ENCODE results near the gene FGF7. TPM values are rescaled to one million over a fixed set of nuclear protein-coding genes. Genes with fewer than 3 reads are reported as not detected.

The FGF7 gene
- total RNA-seq (2013; cell fraction: nucleolus; rRNA removed), result not detected in 2 replicates
- total RNA-seq (2014; rRNA removed) (not detected in 2 replicates), total RNA-seq (2014; rRNA removed; fragmentation: Illumina TruSeq; extraction: Trizol) (not detected in 2 replicates), total RNA-seq (2021) (0.05 and 0.08 TPM in 2 replicates), polyA plus RNA-seq (2011; rRNA removed) (0.01 TPM in 1 of 2 replicates, not detected in the other), polyA plus RNA-seq (2014; fragmentation: Illumina TruSeq; extraction: Trizol) (not detected in 2 replicates), polyA plus RNA-seq (2014; fragmentation: Nextera tagmentation; extraction: Ambion mirVana) (not detected), polyA plus RNA-seq (2014; rRNA removed) (not detected in 2 replicates), polyA plus RNA-seq (2016; fragmentation: Nextera tagmentation; extraction: Ambion mirVana) (not detected), polyA minus RNA-seq (2011; rRNA and poly(A)+ RNA removed) (not detected in 2 replicates), Bru-seq, nascent RNA (percentile 6 among the genes with signal in this experiment), BruChase-seq, experiment 1, labeled RNA remaining after a 6-hour chase (percentile 8 among the genes with signal in this experiment), BruChase-seq, experiment 2, labeled RNA remaining after a 2-hour chase (percentile 12 among the genes with signal in this experiment)
- polyA plus RNA-seq (2011; ENCODE audit: low read depth), result not detected
- not detected in 2 replicates for polyA plus RNA-seq (2011; cell fraction: cytosol; rRNA removed)
- polyA plus RNA-seq (2011; cell fraction: nucleus; rRNA removed), result not detected in 2 replicates
- not detected in 2 replicates for polyA plus RNA-seq (2012)
- not detected in 2 replicates for polyA minus RNA-seq (2011; cell fraction: cytosol; rRNA and poly(A)+ RNA removed)
- not detected in 2 replicates for polyA minus RNA-seq (2011; cell fraction: nucleus; rRNA and poly(A)+ RNA removed)
- long read RNA-seq, experiment 1, result 0 reads
- long read RNA-seq, experiment 2, result 0 reads

GRCh38 chr15:49423021-49423420 is at the start of gene FGF7:
FGF7 (plus strand) TSS chr15:49423242; CDS start chr15:49424298, 1,056 bp downstream.
- Histone ChIP-seq H3K4me1 (ENCODE audit: control insufficient read depth, insufficient read depth, low read length) (no peaks in the 10 kb centered on the region), H3K79me2 (ENCODE audit: control insufficient read depth, insufficient read depth, low read length) (no peaks in the 10 kb centered on the region), H3K36me3 (ENCODE audit: control insufficient read depth in 2 of 2, insufficient read depth in 2 of 2, low read length in 1 of 2) (no peaks in the 10 kb centered on the region), H3K4me2 (ENCODE audit: control insufficient read depth, insufficient read depth) (no peak within 1 kb of the TSS), H2AFZ (ENCODE audit: control insufficient read depth, low read depth, low read length) (no peak within 1 kb of the TSS; the same call in 1 of the 2 replicates), H4K20me1 (ENCODE audit: control insufficient read depth, insufficient read depth) (no peaks in the 10 kb centered on the region), H3K9ac (ENCODE audit: control insufficient read depth, insufficient read depth, low read length) (no peak within 1 kb of the TSS), H3K27me3 (replicated peaks in 1 of 2; ENCODE audit: control insufficient read depth in 2 of 2, insufficient read depth in 2 of 2, low read length in 1 of 2) (no peaks in the 10 kb centered on the region), H3K9me3 (replicated peaks; ENCODE audit: control insufficient read depth, insufficient read depth, low read length) (no peaks in the 10 kb centered on the region), H3K27ac (ENCODE audit: control insufficient read depth, insufficient read depth) (no peak within 1 kb of the TSS), H3K4me3 (no peak within 1 kb of the TSS)
- FAIRE-seq (no peak), ATAC-seq (no peak), DNase-seq (ENCODE audit: low read depth, low spot score) (no peak)
- ChIA-PET CTCF (interaction anchor here (0.7 to 5.9 kb wide), 25 partner anchors 11 to 1065 kb away, joined by 3 to 128 read pairs (median 4); partner anchors contain the start of gene CEP152), RAD21 (ENCODE audit: unreplicated experiment) (interaction anchor here (0.8 to 3.6 kb wide), 13 partner anchors 8 to 1064 kb away, joined by 3 to 40 read pairs (median 6); no protein-coding TSS in a partner anchor), POLR2A (no interaction called here), SMC1A (ENCODE audit: uncharacterized antibody, unreplicated experiment) (interaction anchor here (0.6 to 5.4 kb wide), 20 partner anchors 13 to 1230 kb away, joined by 3 to 84 read pairs (median 5); no protein-coding TSS in a partner anchor)
- no TSS peak for BruUV-seq (replicated peaks)
- WGBS (ENCODE audit: insufficient coverage, insufficient replicate concordance, low lambda C conversion rate, missing lambda C conversion rate), result 71% methylated on average over 4 of the region's 4 CpGs
- TF ChIP-seq SIN3A (IDR thresholded peaks at IDR 0.05; ENCODE audit: low read depth, low read length) (no peak), TARDBP (IDR thresholded peaks at IDR 0.05; ENCODE audit: borderline replicate concordance) (no peak), SREBF2 (IDR thresholded peaks at IDR 0.05; ENCODE audit: low read length) (no peak), PKNOX1 (IDR thresholded peaks at IDR 0.05) (no peak), CTCF (IDR thresholded peaks at IDR 0.05 in 2 of 3, conservative IDR thresholded peaks at IDR 0.05 in 1 of 3; ENCODE audit: control insufficient read depth in 2 of 3, extremely low read depth in 1 of 3, insufficient read depth in 1 of 3, low read depth in 3 of 3, low read length in 3 of 3) (0 out of 6 replicates have a peak, but pooled peaks of 1 of the 3 experiments have one; percentile 11), NRF1 (conservative IDR thresholded peaks at IDR 0.05; ENCODE audit: low read depth, low read length) (no peak), IRF5 (IDR thresholded peaks at IDR 0.05; ENCODE audit: borderline replicate concordance) (no peak)
- in situ Hi-C loops (cut with MboI), result loop anchor here (5.0 to 10.0 kb wide), 3 partner anchors 196 to 722 kb away; no protein-coding TSS in a partner anchor
- intact Hi-C loops (cut with micrococcal nuclease; ENCODE audit: unreplicated experiment), result loop anchor here (10.0 kb wide), 1 partner anchor 1068 kb away; no protein-coding TSS in a partner anchor
